Activated naive CD4-positive, alpha-beta T cell (primary cell): ENCODE measurements around the gene BLTP3A.
"Not testable (repeated sequence)": the region's sequence is repeated elsewhere in the genome, so short reads cannot be mapped to it uniquely, and the experiment has no call there.

Source experiments
- DNase-seq, 4 experiments: peaks; one replicate each; lab custom pipeline; 2025; lab: John Stamatoyannopoulos, UW

BLTP3A gene

GRCh38 chr6:34791164-34791700 is 651 bp upstream of the BLTP3A start:
- peak in 3 of 4 experiments; percentile 16 to 40 (median 19) for DNase-seq

DNA sequence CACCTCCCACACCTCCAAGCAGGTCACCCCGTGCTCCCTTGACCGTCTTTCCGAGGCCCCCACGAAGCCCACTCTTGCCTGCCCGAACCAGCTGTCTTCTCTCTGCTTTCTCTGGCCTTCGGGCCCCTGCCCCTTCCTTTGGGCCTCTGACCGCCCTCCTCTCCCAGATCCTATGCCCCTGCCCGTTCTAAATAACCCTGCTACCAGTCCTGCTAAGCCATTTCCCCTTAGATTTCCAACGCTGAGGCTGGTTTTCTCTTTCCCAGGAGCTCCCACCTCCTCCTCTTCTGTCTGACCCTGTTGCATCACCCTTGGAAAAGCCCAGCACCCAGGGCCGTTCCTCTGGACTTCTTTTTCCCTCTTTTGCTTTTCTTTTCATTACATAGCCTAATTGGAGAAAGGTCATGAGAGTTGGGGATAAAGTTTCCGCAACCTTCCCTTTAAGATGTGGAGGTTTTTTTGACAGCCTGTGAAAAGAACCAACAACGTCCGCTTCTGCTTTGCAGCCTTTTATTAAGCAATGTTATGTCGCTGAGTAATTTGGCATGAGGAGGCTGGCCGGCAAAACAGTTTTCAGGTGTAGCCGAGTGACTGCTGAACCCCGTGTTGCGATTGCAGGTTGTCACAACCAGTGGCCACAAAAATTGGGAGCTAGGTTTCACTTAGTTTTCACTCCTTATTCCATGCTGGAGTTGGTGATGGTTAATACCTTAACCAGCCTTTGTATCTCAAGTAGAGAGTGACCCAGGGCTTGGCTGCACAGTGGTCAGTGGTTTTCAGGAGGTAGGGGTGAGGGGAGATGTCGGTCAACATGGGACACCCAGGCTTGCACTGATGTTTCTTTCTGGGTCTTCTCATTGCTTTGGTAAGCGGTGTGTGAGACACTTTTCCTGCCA is 970 bp downstream of the BLTP3A start:
- no peak for DNase-seq

DNA sequence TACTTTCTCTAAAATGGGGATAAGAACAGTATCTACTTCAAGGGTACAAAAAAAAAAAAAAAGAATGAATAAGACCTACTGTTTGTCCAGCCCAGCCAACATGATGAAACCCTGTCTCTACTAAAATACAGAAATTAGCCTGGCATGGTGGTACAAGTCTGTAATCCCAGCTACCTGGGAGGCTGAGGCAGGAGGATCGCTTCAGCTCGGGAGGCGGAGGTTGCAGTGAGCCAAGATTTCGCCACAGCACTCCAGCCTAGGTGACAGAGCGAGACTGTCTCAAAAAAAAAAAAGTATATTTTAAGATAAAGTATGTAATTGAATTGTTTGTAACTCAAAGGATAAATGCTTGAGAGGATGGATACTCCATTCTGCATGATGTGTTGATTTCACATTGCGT is 2.0 kb downstream of the BLTP3A start:
- no peak for DNase-seq

DNA sequence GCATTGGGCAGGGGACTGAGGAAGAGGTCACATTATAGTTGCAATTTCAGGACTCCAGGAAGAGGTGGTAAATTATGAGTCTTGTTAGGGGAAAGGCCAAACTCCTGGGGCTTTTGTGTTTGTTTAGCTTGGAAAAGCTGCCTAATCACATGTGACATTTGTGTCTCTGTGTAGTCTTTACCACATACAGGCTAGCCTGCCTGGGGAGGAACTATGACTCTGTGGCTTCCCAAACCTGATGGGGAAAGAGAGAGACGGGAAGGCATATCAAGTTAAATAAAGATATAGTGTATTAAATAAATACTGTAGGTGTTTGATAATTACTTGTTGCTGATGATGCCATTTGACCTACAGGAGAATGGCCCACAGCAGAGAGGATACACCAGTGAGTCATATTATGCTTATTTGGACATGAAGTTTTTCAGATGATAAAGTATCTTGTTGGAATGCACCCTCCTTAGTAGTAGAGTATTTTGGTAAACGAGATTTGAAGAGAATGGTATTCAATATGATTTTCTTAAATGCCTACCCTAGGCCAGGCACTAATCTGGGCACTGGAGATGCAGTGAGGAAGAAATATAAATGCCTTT is 4.0 kb downstream of the BLTP3A start:
- no peak for DNase-seq

DNA sequence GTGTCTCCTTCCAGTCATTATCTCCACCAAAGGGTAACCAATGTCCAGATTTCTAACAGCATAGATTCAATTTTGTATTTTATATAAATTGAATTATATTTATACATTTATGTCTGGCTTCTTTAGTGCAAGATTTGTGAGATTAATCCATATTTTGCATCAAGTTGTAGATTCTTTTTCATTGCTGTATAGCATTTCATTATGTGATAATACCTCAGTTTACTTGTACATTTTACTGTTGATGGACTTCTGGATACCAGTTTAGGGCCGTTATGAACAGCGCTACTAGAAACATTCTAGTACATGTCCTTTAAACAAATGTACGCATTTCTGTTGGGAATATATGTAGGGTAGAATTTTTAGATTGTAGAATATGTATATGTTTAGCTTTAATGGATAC is 6.2 kb downstream of the BLTP3A start:
- no peak for DNase-seq

GRCh38 chr6:34799547-34799946 is 7.7 kb downstream of the BLTP3A start:
- no peak for DNase-seq

GRCh38 chr6:34804543-34804942 is 12.7 kb downstream of the BLTP3A start:
- DNase-seq = no peak

DNA sequence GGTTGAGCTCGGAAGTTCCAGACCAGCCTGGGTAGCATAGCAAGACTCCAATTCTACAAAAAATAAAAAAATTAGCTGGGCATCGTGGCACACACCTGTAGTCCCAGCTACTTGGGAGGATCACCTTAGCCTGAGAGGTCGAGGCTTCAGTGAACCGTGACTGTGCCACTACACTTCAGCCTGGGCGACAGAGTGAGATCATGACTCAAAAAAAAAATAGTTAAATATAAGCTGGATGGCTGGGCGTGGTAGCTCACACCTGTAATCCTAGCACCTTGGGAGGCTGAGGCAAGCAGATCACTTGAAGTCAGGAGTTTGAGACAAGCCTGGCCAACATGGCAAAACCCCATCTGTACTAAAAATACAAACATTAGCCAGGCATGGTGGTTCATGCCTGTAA is 13.2 kb downstream of the BLTP3A start:
- DNase-seq = not testable (repeated sequence)

DNA sequence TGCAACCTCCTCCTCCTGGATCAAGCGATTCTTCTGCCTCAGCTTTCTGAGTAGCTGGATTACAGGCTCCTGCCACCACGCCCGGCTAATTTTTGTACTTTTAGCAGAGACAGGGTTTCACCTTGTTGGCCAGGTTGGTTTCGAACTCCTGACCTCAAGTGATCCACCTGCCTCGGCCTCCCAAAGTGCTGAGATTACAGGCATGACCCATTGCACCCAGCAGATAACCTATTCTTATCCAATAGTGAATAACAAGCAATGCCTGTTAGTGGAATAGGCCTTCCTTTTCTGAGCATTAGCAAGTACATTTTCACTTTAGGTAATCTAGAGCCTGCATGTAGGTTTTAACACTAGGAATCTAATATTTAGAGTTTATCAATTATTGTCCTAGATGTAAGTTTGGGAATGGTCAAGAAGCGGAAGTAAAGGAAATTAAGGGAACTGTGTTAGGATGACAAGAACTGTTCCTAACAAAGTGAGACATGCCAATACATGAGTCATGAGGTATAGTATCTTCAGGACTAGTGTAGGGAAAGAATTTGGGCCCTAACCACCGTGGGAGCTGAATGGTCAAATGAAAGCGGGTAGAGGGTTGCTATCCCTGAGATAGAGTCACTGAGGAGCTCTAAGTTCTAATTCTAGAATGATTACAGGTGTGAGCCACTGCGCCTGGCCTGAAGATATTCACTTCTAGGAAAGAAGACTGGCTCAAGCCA is 15.0 kb downstream of the BLTP3A start:
- DNase-seq = no peak

DNA sequence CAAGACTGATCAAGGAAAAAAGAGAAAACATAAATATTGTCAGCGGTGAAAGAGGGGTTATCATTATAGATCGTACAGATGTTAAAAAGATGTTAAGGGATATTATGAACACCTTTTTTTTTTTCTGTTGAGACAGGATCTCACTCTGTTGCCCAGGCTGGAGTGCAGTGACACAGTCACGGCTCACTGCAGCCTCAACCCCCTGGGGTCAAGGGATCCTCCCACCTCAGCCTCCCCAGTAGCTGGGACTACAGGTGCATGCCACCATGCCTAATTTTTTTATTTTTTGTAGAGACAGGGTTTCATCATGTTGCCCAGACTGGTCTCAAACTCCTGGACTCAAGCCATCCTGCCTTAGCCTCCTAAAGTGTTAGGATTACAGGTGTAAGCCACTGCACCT is 16.6 kb downstream of the BLTP3A start:
- not testable (repeated sequence) for DNase-seq

- DNase-seq = not testable (repeated sequence)
Measured at GRCh38 chr6:34809419-34809818, 17.5 kb downstream of the BLTP3A start.

- no peak for DNase-seq
Measured at GRCh38 chr6:34810017-34810882, 18.4 kb downstream of the BLTP3A start.

- no peak for DNase-seq
Measured at GRCh38 chr6:34810936-34811632, 19.2 kb downstream of the BLTP3A start.

GRCh38 chr6:34813028-34813713 is 21.3 kb downstream of the BLTP3A start:
- DNase-seq = no peak

- no peak for DNase-seq
Measured at GRCh38 chr6:34816635-34817301, 24.9 kb downstream of the BLTP3A start.

DNA sequence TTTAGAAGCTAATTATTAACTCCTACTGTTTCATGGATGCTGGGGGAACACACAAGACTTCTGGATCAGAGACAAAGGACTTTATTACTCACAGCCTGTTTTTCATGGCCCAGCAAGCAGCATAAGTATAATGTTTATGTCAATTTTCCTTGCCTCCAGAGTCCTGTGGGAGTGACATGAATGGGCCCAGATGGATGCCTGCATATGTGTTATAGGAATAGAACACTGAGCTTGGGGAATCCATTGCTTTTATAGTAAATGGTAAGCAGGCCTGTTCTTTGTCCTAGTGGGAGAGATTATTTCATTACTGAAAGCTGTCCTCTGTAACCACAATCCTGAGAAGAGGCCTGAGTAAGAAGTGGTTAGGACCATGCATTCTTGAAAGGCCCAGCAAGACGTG is 25.6 kb downstream of the BLTP3A start:
- no peak for DNase-seq

GRCh38 chr6:34818872-34819570 is 27.1 kb downstream of the BLTP3A start:
- DNase-seq = not testable (repeated sequence)

DNA sequence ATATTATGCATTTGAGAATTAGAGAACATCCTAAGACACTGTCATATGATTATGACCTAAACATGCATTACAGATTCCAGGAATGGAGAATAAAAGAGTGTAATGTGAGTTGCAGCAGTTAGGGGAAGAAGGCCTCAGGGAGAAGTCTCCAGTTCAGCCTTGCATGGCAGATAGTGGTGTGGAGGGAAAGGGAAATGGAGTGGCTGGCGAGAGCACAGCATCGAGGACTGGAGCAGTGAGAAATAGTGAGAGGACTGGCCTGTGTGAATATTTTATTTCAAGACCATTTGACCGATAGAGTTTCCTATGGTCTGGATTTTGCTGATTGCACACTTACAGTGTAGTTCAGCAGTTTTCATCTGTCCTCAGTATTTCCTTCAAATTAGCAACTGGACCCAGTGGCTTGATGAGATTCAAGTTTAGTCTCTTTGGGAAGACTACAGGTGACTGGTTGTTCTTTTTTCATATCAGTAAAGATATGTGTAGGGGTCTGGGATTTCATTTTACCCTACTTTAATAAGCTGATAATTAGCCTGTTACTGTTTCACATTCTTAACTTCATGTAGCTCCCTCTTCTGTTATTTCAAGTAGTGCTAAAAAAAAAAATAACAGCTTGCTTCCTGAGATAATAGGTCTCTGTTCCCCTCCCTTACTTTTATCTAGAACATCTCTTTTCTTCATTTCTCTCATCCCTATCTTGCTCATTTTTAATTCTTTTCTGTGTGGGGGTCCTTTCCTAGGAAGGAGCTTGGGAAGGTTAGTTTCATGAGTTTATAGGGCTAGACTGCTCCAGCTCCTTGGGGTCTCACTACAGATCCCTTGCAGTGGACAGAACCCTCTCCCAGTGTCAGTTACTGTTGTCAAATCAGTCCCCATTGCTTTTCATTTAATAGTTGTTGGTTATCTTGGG is 27.9 kb downstream of the BLTP3A start:
- DNase-seq = no peak
